Astrocyte (in vitro differentiated cells and primary cell): ENCODE data around the gene MEI4. TPM values are rescaled to one million over a fixed set of nuclear protein-coding genes. Genes with fewer than 3 reads are reported as not detected.

Source experiments
- DNase-seq: peaks from one replicate; pipeline ENCODE4 v3.0.0-alpha.2; 2010; ENCODE audit warnings: low read depth
- FAIRE-seq: peaks from 2 replicates; lab custom pipeline; 2011; peaks lifted over from hg19 to GRCh38; lab: Jason Lieb, UNC
- H2AFZ ChIP-seq: 2 replicates; pipeline ENCODE4 v1.6.0; 2012; ENCODE audit warnings: low read depth, low read length, inconsistent platforms
- H3K27ac ChIP-seq: 2 replicates; pipeline ENCODE4 v1.5.1; 2011; ENCODE audit warnings: low read depth, low read length, inconsistent platforms
- H3K27me3 ChIP-seq: 2 replicates; pipeline ENCODE4 v1.6.0; 2011; ENCODE audit warnings: low read length, inconsistent platforms; ENCODE audit not compliant: insufficient read depth
- H3K36me3 ChIP-seq: 2 replicates; pipeline ENCODE4 v1.5.1; 2011; ENCODE audit warnings: low read length, inconsistent platforms; ENCODE audit not compliant: insufficient read depth
- H3K4me1 ChIP-seq: 2 replicates; pipeline ENCODE4 v1.5.1; 2011; ENCODE audit warnings: low read length, inconsistent platforms; ENCODE audit not compliant: insufficient read depth
- H3K4me2 ChIP-seq: 2 replicates; pipeline ENCODE4 v1.6.0; 2012; ENCODE audit warnings: low read length, inconsistent platforms
- H3K4me3 ChIP-seq: 2 replicates; pipeline ENCODE4 v1.5.1; 2011; ENCODE audit warnings: low read depth, mild to moderate bottlenecking, low read length, inconsistent platforms; ENCODE audit not compliant: insufficient read depth
- H3K79me2 ChIP-seq: 2 replicates; pipeline ENCODE4 v1.6.0; 2012; ENCODE audit warnings: mild to moderate bottlenecking, low read length, inconsistent platforms; ENCODE audit not compliant: insufficient read depth
- H3K9ac ChIP-seq: 2 replicates; pipeline ENCODE4 v1.6.0; 2012; ENCODE audit warnings: mild to moderate bottlenecking, low read length, inconsistent platforms
- H3K9me3 ChIP-seq: 2 replicates; pipeline ENCODE4 v1.5.1; 2012; ENCODE audit warnings: low read depth, mild to moderate bottlenecking, low read length, inconsistent platforms; ENCODE audit not compliant: insufficient read depth
- H4K20me1 ChIP-seq: 2 replicates; pipeline ENCODE4 v1.6.0; 2012; ENCODE audit warnings: low read length, inconsistent platforms; ENCODE audit not compliant: insufficient read depth
- H3K27ac Mint-ChIP-seq: one replicate; pipeline ENCODE4 v1.8.0; 2021; ENCODE audit warnings: mild to moderate bottlenecking, mixed read lengths; ENCODE audit not compliant: unreplicated experiment
- H3K27me3 Mint-ChIP-seq: one replicate; pipeline ENCODE4 v1.8.0; 2021; ENCODE audit warnings: low read depth, mixed read lengths; ENCODE audit not compliant: unreplicated experiment
- H3K36me3 Mint-ChIP-seq: one replicate; pipeline ENCODE4 v1.8.0; 2021; ENCODE audit warnings: low read depth, mixed read lengths; ENCODE audit not compliant: unreplicated experiment
- H3K4me1 Mint-ChIP-seq: one replicate; pipeline ENCODE4 v1.8.0; 2021; ENCODE audit warnings: low read depth, mixed read lengths; ENCODE audit not compliant: unreplicated experiment
- H3K4me3 Mint-ChIP-seq: one replicate; pipeline ENCODE4 v1.8.0; 2021; ENCODE audit warnings: mild to moderate bottlenecking, moderate library complexity, mixed read lengths; ENCODE audit not compliant: unreplicated experiment
- H3K9me3 Mint-ChIP-seq: one replicate; pipeline ENCODE4 v1.8.0; 2021; ENCODE audit warnings: mild to moderate bottlenecking, mixed read lengths; ENCODE audit not compliant: unreplicated experiment
- EZH2 ChIP-seq: IDR thresholded peaks from 2 replicates; pipeline ENCODE4 v1.6.1; 2012; ENCODE audit warnings: mild to moderate bottlenecking, low read length, inconsistent platforms; ENCODE audit not compliant: insufficient read depth
- total RNA-seq: library from RNA; stranded (reverse); gene quantifications from 2 replicates; pipeline ENCODE4 v1.2.1, GENCODE V29; 2021
- TF ChIP-seq, protein P1 (sequence below): IDR thresholded peaks from 2 replicates; pipeline ENCODE4 v1.5.1; 2011; ENCODE audit warnings: low read depth, mild to moderate bottlenecking, inconsistent platforms, low read length, moderate library complexity; ENCODE audit not compliant: insufficient read depth

The MEI4 gene
- total RNA-seq, 1 donor from 2014 or later, result 0.54 TPM

GRCh38 chr6:77669913-77670312, 17.1 kb downstream of the MEI4 start:
- FAIRE-seq (no peak), DNase-seq (no peak)
- TF ChIP-seq EZH2, result no peak
- TF ChIP-seq, protein P1, sequence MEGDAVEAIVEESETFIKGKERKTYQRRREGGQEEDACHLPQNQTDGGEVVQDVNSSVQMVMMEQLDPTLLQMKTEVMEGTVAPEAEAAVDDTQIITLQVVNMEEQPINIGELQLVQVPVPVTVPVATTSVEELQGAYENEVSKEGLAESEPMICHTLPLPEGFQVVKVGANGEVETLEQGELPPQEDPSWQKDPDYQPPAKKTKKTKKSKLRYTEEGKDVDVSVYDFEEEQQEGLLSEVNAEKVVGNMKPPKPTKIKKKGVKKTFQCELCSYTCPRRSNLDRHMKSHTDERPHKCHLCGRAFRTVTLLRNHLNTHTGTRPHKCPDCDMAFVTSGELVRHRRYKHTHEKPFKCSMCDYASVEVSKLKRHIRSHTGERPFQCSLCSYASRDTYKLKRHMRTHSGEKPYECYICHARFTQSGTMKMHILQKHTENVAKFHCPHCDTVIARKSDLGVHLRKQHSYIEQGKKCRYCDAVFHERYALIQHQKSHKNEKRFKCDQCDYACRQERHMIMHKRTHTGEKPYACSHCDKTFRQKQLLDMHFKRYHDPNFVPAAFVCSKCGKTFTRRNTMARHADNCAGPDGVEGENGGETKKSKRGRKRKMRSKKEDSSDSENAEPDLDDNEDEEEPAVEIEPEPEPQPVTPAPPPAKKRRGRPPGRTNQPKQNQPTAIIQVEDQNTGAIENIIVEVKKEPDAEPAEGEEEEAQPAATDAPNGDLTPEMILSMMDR, result no peak
- Mint-ChIP-seq H3K27me3 (peaks cover 2% of the 10 kb centered on the region), H3K4me1 (no peaks in the 10 kb centered on the region), H3K27ac (no peak overlapping the region), H3K4me3 (no peak overlapping the region), H3K9me3 (no peaks in the 10 kb centered on the region), H3K36me3 (no peaks in the 10 kb centered on the region)
- Histone ChIP-seq H3K9ac (no peak overlapping the region), H3K4me1 (no peaks in the 10 kb centered on the region), H3K36me3 (no peaks in the 10 kb centered on the region), H4K20me1 (no peaks in the 10 kb centered on the region), H3K27me3 (no peaks in the 10 kb centered on the region), H3K4me2 (no peak overlapping the region), H3K9me3 (no peaks in the 10 kb centered on the region), H3K79me2 (no peaks in the 10 kb centered on the region), H2AFZ (no peak overlapping the region), H3K27ac (no peak overlapping the region), H3K4me3 (no peak overlapping the region)

- H3K36me3 ChIP-seq, result no peaks in the 10 kb centered on the region
- TF ChIP-seq, protein P1, result no peak
- TF ChIP-seq EZH2, result no peak
- H3K4me3 ChIP-seq, result no peak overlapping the region
- H3K4me1 ChIP-seq, result no peaks in the 10 kb centered on the region
- no peaks in the 10 kb centered on the region for H3K9me3 Mint-ChIP-seq
- no peaks in the 10 kb centered on the region for H3K4me1 Mint-ChIP-seq
- no peaks in the 10 kb centered on the region for H3K9me3 ChIP-seq
- no peak overlapping the region for H3K4me3 Mint-ChIP-seq
- H3K36me3 Mint-ChIP-seq, result no peaks in the 10 kb centered on the region
- H3K79me2 ChIP-seq, result no peaks in the 10 kb centered on the region
- no peaks in the 10 kb centered on the region for H4K20me1 ChIP-seq
- no peak overlapping the region for H2AFZ ChIP-seq
- H3K27me3 Mint-ChIP-seq, result no peaks in the 10 kb centered on the region
- H3K9ac ChIP-seq, result no peak overlapping the region
- FAIRE-seq (no peak), DNase-seq (no peak)
- no peak overlapping the region for H3K4me2 ChIP-seq
- H3K27ac Mint-ChIP-seq, result no peak overlapping the region
- no peak overlapping the region for H3K27ac ChIP-seq
- H3K27me3 ChIP-seq, result no peaks in the 10 kb centered on the region
Measured at GRCh38 chr6:77674211-77674610, 21.4 kb downstream of the MEI4 start.

GRCh38 chr6:77678048-77678447, 25.2 kb downstream of the MEI4 start:
- no peaks in the 10 kb centered on the region for H3K36me3 Mint-ChIP-seq
- no peak for DNase-seq
- H3K9ac ChIP-seq, result no peak overlapping the region
- H3K79me2 ChIP-seq, result no peaks in the 10 kb centered on the region
- H3K27me3 ChIP-seq, result no peaks in the 10 kb centered on the region
- H3K36me3 ChIP-seq, result no peaks in the 10 kb centered on the region
- H2AFZ ChIP-seq, result no peak overlapping the region
- no peaks in the 10 kb centered on the region for H3K9me3 ChIP-seq
- H3K27ac Mint-ChIP-seq, result no peak overlapping the region
- no peaks in the 10 kb centered on the region for H3K27me3 Mint-ChIP-seq
- H4K20me1 ChIP-seq, result no peaks in the 10 kb centered on the region
- H3K4me2 ChIP-seq, result no peak overlapping the region
- H3K4me3 ChIP-seq, result no peak overlapping the region
- no peaks in the 10 kb centered on the region for H3K9me3 Mint-ChIP-seq
- no peak overlapping the region for H3K4me3 Mint-ChIP-seq
- no peak for FAIRE-seq
- no peaks in the 10 kb centered on the region for H3K4me1 Mint-ChIP-seq
- TF ChIP-seq, protein P1, result no peak
- TF ChIP-seq EZH2, result no peak
- no peak overlapping the region for H3K27ac ChIP-seq
- H3K4me1 ChIP-seq, result no peaks in the 10 kb centered on the region
